Calu3 (cell line): ENCODE results near the gene FHL3. TPM values are rescaled to one million over a fixed set of nuclear protein-coding genes. Genes with fewer than 3 reads are reported as not detected.

Experiments used
- BruUV-seq: library from RNA; stranded (reverse); fragments of 400-500 nt; replicated peaks from 2 replicates; lab custom pipeline; 2021; lab: Mats Ljungman, UMichigan
- CTCF ChIA-PET: fragments of 300-600 bp; sonication (Branson Sonifier 250); formaldehyde crosslinking; loops from one replicate; lab custom pipeline; 2022; ENCODE audit warnings: antibody characterized with exemption; lab: Charles Lee
- DNase-seq: peaks from one replicate; pipeline ENCODE4 v3.0.0; 2022
- H3K27ac Mint-ChIP-seq: one replicate; pipeline ENCODE4 v1.8.0; 2022; ENCODE audit warnings: mixed read lengths; ENCODE audit not compliant: unreplicated experiment
- H3K27me3 Mint-ChIP-seq: one replicate; pipeline ENCODE4 v1.8.0; 2022; ENCODE audit warnings: mixed read lengths; ENCODE audit not compliant: unreplicated experiment
- H3K36me3 Mint-ChIP-seq: one replicate; pipeline ENCODE4 v1.8.0; 2022; ENCODE audit warnings: mild to moderate bottlenecking, moderate library complexity, mixed read lengths; ENCODE audit not compliant: insufficient read depth, unreplicated experiment
- H3K4me1 Mint-ChIP-seq: one replicate; pipeline ENCODE4 v1.8.0; 2022; ENCODE audit warnings: mild to moderate bottlenecking, low read depth, mixed read lengths; ENCODE audit not compliant: unreplicated experiment
- H3K4me3 Mint-ChIP-seq: one replicate; pipeline ENCODE4 v1.8.0; 2022; ENCODE audit warnings: mild to moderate bottlenecking, low read depth, moderate library complexity, mixed read lengths; ENCODE audit not compliant: unreplicated experiment
- H3K9me3 Mint-ChIP-seq: one replicate; pipeline ENCODE4 v1.8.0; 2022; ENCODE audit warnings: low read depth, mixed read lengths; ENCODE audit not compliant: unreplicated experiment
- CTCF ChIP-seq: fragments of 200-600 bp; IDR thresholded peaks from one replicate; pipeline ENCODE4 v1.8.0; 2022; ENCODE audit warnings: antibody characterized with exemption; ENCODE audit not compliant: unreplicated experiment
- intact Hi-C: fragments of 100-400 bp; cut with micrococcal nuclease; formaldehyde crosslinking; loops from one replicate; pipeline ENCODE4 v1.10.0; 2022; ENCODE audit not compliant: unreplicated experiment
- total RNA-seq: library from RNA; stranded (reverse); gene quantifications from 2 replicates; pipeline ENCODE4 v1.2.3, GENCODE V29; 2022

The FHL3 gene
- total RNA-seq, 1 experiment from 2014 or later = 20.4 TPM

- Mint-ChIP-seq H3K36me3 (peaks cover 34% of the 10 kb centered on the region), H3K27me3 (no peaks in the 10 kb centered on the region), H3K9me3 (no peaks in the 10 kb centered on the region), H3K4me3 (no peak overlapping the region), H3K27ac (no peak overlapping the region), H3K4me1 (peaks cover 5% of the 10 kb centered on the region)
- BruUV-seq = no TSS peak
- TF ChIP-seq CTCF = peak; percentile 57
- intact Hi-C loops = loop anchor here (1.0 to 10.0 kb wide), 3 partner anchors 14 to 1376 kb away; partner anchors contain the start of genes FHL3 and SF3A3
- DNase-seq = no peak
- CTCF ChIA-PET = interaction anchor here (0.6 to 1.0 kb wide), 11 partner anchors 10 to 590 kb away, joined by 3 to 5 read pairs (median 3); no protein-coding TSS in a partner anchor
Measured at GRCh38 chr1:38018864-38019343, 13.6 kb upstream of the FHL3 start.

- Mint-ChIP-seq H3K27ac (no peak overlapping the region), H3K27me3 (no peaks in the 10 kb centered on the region), H3K9me3 (no peaks in the 10 kb centered on the region), H3K4me3 (no peak overlapping the region), H3K4me1 (peaks cover 15% of the 10 kb centered on the region), H3K36me3 (peaks cover 46% of the 10 kb centered on the region)
- intact Hi-C loops = loop anchor here (10.0 kb wide), 1 partner anchor 1379 kb away; no protein-coding TSS in a partner anchor
- TF ChIP-seq CTCF = no peak
- CTCF ChIA-PET = no interaction called here
- DNase-seq = no peak
- no TSS peak for BruUV-seq
Measured at GRCh38 chr1:38015978-38016725, 10.8 kb upstream of the FHL3 start.

- Mint-ChIP-seq H3K9me3 (no peaks in the 10 kb centered on the region), H3K27me3 (no peaks in the 10 kb centered on the region), H3K4me1 (peaks cover 15% of the 10 kb centered on the region), H3K4me3 (no peak overlapping the region), H3K36me3 (peaks cover 42% of the 10 kb centered on the region), H3K27ac (no peak overlapping the region)
- no peak for DNase-seq
- no TSS peak for BruUV-seq
- no peak for TF ChIP-seq CTCF
- CTCF ChIA-PET = interaction anchor here (0.6 to 0.8 kb wide), 2 partner anchors 12 to 65 kb away, joined by 3 to 4 read pairs; no protein-coding TSS in a partner anchor
- intact Hi-C loops = loop anchor here (10.0 kb wide), 1 partner anchor 1380 kb away; no protein-coding TSS in a partner anchor
Measured at GRCh38 chr1:38014724-38015424, 9.6 kb upstream of the FHL3 start.

- no peak overlapping the region for H3K27ac Mint-ChIP-seq
- no TSS peak for BruUV-seq
- no peak for TF ChIP-seq CTCF
- intact Hi-C loops = loop anchor here (10.0 kb wide), 1 partner anchor 1381 kb away; no protein-coding TSS in a partner anchor
- CTCF ChIA-PET = interaction anchor here (0.8 kb wide), 1 partner anchor 12 kb away, joined by 4 read pairs; no protein-coding TSS in a partner anchor
- H3K27me3 Mint-ChIP-seq = no peaks in the 10 kb centered on the region
- no peak for DNase-seq
- H3K36me3 Mint-ChIP-seq = peaks cover 36% of the 10 kb centered on the region
- H3K4me3 Mint-ChIP-seq = peak overlapping the region; percentile 100
- peaks cover 15% of the 10 kb centered on the region for H3K4me1 Mint-ChIP-seq
- no peaks in the 10 kb centered on the region for H3K9me3 Mint-ChIP-seq
Measured at GRCh38 chr1:38014171-38014570, 8.9 kb upstream of the FHL3 start.
